ENCODE data around the gene RPA1.
"Not testable (repeated sequence)": the region's sequence is repeated elsewhere in the genome, so short reads cannot be mapped to it uniquely, and the experiment has no call there.

Gene RPA1

DNA sequence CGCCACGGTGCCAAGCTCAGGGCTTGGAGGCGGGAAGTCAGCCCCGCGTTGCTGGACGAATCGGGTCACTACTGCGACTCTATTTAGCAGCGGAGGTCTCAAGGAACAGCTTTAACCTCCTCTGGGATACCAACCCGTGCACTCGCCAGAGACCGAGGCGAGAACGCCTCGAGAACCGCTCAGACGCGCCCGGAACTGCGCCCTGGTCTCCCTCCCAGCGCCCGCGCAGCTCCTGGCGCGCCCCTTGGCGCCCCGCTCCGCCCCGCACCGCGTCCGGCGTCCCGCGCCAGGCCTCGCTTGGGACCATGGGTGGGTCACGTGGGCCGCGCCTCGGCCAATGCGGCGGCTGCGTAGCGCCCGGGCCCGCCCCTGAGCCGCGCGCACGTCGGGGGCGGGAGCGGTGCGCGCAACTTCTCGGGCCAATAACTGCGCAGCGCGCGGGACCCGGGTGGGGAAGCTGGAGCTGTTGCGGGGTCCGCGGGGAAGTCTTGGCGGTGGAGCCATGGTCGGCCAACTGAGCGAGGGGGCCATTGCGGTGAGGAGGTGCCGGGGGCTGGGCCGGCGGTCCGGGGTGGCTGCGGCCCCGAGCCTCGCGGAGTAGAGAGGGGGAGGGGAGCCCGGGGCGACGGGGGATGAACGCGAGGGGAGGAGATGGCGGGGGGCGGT, at the start of gene RPA1, which contains the start of gene SMYD4:
TSS of gene RPA1 (plus strand) at position 414 of the 666 bp plus-strand sequence. CDS start at position 503, 89 bp downstream.
TSS of gene SMYD4 (minus strand) at position 311 of the 666 bp plus-strand sequence. CDS start 1,908 bp downstream, outside the sequence.
- DNase-seq: peak; percentile 95

DNA sequence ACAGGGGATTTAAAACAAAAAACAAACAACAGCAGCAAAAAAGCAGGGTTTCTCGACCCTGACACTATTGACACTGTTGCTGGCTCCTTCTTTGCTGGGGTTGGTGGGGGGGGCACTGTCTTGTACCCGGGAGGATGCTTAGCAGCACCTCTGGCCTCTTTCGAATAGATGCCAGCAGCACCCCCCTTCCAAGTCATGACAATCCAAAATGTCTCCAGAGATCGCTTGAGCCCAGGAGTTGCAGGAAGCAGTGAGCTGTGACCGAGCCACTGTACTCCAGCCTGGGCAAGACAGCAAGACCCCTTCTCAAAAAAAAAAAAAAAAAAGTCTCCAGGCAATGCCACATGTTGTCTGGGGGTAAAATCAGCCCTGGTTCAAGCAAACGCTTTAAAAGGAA, 47.6 kb upstream of the RPA1 start:
- DNase-seq: no peak

GRCh38 chr17:1783271-1783670, 46.5 kb upstream of the RPA1 start:
- DNase-seq: no peak

GRCh38 chr17:1783834-1784611, 45.8 kb upstream of the RPA1 start:
- DNase-seq: peak; percentile 80

DNA sequence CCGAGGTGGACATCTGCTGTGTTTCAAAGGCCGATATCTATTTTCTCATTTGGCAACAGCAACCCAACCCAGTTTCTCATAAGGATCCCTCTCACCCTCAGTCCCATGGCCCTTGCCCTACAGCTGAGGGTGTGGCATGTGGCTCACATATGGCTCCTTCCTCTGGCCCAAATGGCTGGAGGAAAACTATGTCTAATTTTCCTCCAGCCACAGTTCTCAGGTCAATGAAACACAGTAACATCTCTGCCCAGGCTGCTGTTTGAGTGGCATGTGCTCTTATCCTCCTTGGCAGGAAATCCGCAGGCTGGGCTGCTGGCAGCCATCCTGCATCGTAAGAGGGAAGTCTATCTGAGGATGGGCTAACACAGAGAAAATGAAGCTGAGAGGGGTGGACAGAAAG, 43.9 kb upstream of the RPA1 start:
- DNase-seq: no peak

DNA sequence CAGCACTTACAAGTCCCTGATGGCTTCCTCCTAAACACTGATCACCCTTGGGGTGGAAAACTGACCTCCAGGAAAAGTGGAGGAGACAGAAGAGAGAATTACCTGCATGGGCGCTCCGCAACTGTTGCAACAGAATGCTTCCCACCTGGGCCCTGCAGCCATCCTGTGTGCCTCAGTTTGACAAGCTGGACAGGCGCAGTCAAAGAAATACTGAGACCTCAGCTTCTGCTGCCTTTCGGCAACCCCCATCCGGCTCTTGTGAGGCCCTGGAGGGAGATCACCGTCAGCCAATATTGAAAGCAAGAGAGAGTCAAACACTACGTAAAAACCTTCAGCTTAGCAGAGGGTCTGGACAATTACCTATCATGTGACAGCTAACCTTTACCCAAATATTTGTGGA, 43.1 kb upstream of the RPA1 start:
- no peak for DNase-seq

DNA sequence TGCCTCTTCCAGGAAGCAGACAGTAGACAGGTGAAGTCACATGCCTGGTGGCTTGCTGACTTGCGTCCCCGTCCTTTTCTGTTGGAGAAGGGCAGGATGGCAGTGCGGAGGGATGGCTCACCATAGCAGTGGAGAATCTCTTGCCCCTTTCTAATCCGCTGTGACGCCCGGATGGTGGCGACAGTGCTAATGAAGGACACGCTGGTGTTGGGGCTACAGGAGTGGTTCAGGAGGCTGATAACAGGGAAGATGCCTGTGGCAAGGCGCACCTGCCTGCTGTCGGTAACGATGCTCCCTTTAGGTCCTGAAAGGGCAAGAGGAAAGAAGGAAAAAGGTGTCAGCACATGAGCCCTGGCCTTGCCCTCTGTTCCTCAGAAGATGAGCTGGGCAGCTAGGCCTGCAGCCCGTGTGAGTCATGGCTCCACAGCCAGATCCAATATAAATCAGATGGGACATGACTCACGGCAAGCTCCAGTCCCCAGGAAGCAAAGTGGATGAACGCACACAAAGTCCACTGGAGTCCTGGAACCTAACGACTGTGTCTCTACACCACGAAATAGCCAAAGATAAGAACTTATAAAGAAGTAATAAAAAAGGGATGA, 42.4 kb upstream of the RPA1 start:
- no peak for DNase-seq

GRCh38 chr17:1789936-1790335, 39.9 kb upstream of the RPA1 start:
- DNase-seq: no peak

GRCh38 chr17:1792495-1793446, 37.0 kb upstream of the RPA1 start:
- no peak for DNase-seq

DNA sequence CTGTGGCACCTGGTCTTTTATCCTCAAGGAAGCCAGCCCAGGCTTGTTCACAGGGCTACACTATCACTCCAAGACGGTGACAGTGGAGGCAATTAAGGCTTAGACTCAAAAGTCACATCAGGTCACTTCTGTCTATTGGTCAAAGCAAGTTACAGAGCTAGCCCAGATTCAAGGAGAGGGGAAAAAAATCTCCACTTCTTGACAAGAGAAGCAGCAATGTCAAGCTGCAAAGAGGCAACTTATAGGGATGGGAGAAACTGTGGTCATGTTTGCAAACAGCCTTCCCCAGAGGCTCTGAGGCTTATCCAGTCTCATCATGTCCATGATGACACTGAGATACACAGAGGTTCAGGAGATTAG, 36.4 kb upstream of the RPA1 start:
- DNase-seq: peak; percentile 21

- no peak for DNase-seq
Measured at GRCh38 chr17:1796800-1797199, 33.0 kb upstream of the RPA1 start.

GRCh38 chr17:1797323-1797722, 32.5 kb upstream of the RPA1 start:
- peak; percentile 50 for DNase-seq

- not testable (repeated sequence) for DNase-seq
Measured at GRCh38 chr17:1797846-1798245, 32.0 kb upstream of the RPA1 start.

DNA sequence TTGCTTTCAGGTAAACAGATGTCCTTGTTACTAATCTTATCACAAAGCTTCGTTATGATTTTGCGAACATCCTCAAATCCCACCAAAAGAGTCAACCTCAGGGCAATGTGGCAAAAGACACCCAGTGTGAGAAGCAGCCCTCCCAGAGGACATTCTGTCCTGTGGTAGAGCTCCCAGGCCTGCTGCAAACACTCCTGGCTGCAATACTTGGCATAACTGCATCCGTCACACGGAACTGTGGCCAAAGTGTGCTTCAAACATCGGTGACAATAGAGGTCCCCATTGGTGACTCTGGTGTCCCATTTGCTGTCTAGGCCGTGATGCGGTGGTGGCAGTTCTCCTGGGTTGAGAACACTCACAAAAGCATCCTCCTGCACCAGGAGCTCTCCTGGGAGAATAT, 29.6 kb upstream of the RPA1 start:
- DNase-seq: no peak

GRCh38 chr17:1800712-1801111, 29.1 kb upstream of the RPA1 start:
- no peak for DNase-seq

- DNase-seq: no peak
Measured at GRCh38 chr17:1802429-1802828, 27.4 kb upstream of the RPA1 start.

- DNase-seq: no peak
Measured at GRCh38 chr17:1803280-1803679, 26.5 kb upstream of the RPA1 start.

GRCh38 chr17:1807890-1808289, 21.9 kb upstream of the RPA1 start:
- no peak for DNase-seq

- DNase-seq: no peak
Measured at GRCh38 chr17:1808644-1809043, 21.2 kb upstream of the RPA1 start.

GRCh38 chr17:1809815-1810214, 20.0 kb upstream of the RPA1 start:
- not testable (repeated sequence) for DNase-seq

- no peak for DNase-seq
Measured at GRCh38 chr17:1810450-1811103, 19.2 kb upstream of the RPA1 start.

GRCh38 chr17:1813088-1813487, 16.7 kb upstream of the RPA1 start:
- DNase-seq: no peak
